HCT116 (cell line): Measurements from ENCODE around the gene GPRC5D.

Source experiments
- ATF3 ChIP-seq: IDR thresholded peaks from 2 replicates; pipeline ENCODE4 v1.6.1; 2012
- CTCF ChIP-seq, 3 experiments: fragments of 200-600 bp in 1 of 3; sonication (generic) in 1 of 3; IDR thresholded peaks in 2 of 3; conservative IDR thresholded peaks in 1 of 3; 2 replicates each; pipeline ENCODE4 v1.5.1; 2012 to 2017; ENCODE audit warnings: low read depth in 2 of 3, low read length in 2 of 3, antibody characterized with exemption in 1 of 3, borderline replicate concordance in 1 of 3, control low read depth in 1 of 3, mild to moderate bottlenecking in 1 of 3, mixed read lengths in 1 of 3, mixed run types in 1 of 3, moderate library complexity in 1 of 3; ENCODE audit not compliant: insufficient read depth in 1 of 3
- EGR1 ChIP-seq: IDR thresholded peaks from 2 replicates; pipeline ENCODE4 v1.6.1; 2012; ENCODE audit warnings: low read depth
- ELF1 ChIP-seq: IDR thresholded peaks from 2 replicates; pipeline ENCODE4 v1.6.1; 2012; ENCODE audit warnings: low read depth, borderline replicate concordance
- EZH2 ChIP-seq: fragments of 200-600 bp; sonication (generic); IDR thresholded peaks from 2 replicates; pipeline ENCODE4 v1.6.1; 2017; ENCODE audit warnings: antibody characterized with exemption, mixed run types
- EZH2phosphoT487 ChIP-seq: fragments of 200-600 bp; IDR thresholded peaks from 2 replicates; pipeline ENCODE4 v1.6.1; 2018; ENCODE audit warnings: antibody characterized with exemption, borderline replicate concordance
- JUND ChIP-seq: IDR thresholded peaks from 2 replicates; pipeline ENCODE4 v1.6.1; 2012
- POLR2AphosphoS5 ChIP-seq: IDR thresholded peaks from 2 replicates; pipeline ENCODE4 v1.6.1; 2011; ENCODE audit warnings: mild to moderate bottlenecking, low read depth, low read length, moderate library complexity
- RAD21 ChIP-seq: IDR thresholded peaks from 2 replicates; pipeline ENCODE4 v1.6.1; 2012; ENCODE audit warnings: low read depth, mild to moderate bottlenecking
- REST ChIP-seq: IDR thresholded peaks from 2 replicates; pipeline ENCODE4 v1.6.1; 2012; ENCODE audit warnings: low read depth

GRCh38 chr12:12954878-12955625 is 3.1 kb upstream of the GPRC5D start:
- TF ChIP-seq CTCF (IDR thresholded peaks at IDR 0.05 in 2 of 3, conservative IDR thresholded peaks at IDR 0.05 in 1 of 3; ENCODE audit: borderline replicate concordance in 1 of 3, insufficient read depth in 1 of 3, low read depth in 2 of 3, low read length in 2 of 3) (no peak), POLR2AphosphoS5 (no peak), JUND (no peak), RAD21 (no peak), EZH2 (no peak), REST (no peak), ELF1 (no peak), ATF3 (no peak), EZH2phosphoT487 (no peak), EGR1 (no peak)
